Left lobe of liver (tissue), 2 donors: ENCODE data around the gene ERMARD. TPM values are rescaled to one million over a fixed set of nuclear protein-coding genes. Genes with fewer than 3 reads are reported as not detected.
"Not testable (repeated sequence)": the region's sequence is repeated elsewhere in the genome, so short reads cannot be mapped to it uniquely, and the experiment has no call there.

Experiments used
- ATAC-seq: fragments of 200-7000 bp; cut with Tn5 transposase; one replicate; pipeline ENCODE4 v1.9.1; 2020; ENCODE audit warnings: mild to moderate bottlenecking, moderate library complexity
- DNase-seq: peaks from one replicate; pipeline ENCODE4 v3.0.0-alpha.2; 2020; ENCODE audit warnings: low spot score
- total RNA-seq: library from RNA; stranded (reverse); gene quantifications from one replicate; pipeline ENCODE4 v1.2.1, GENCODE V29; 2021
- donor health status: DM: no; HTN: no; CAD: no; lungs with moderate emphysema.
- donor health status: DM: no; HTN: yes; CAD: no.

Gene ERMARD
- total RNA-seq, 1 donor from 2014 or later = 16.3 TPM

DNA sequence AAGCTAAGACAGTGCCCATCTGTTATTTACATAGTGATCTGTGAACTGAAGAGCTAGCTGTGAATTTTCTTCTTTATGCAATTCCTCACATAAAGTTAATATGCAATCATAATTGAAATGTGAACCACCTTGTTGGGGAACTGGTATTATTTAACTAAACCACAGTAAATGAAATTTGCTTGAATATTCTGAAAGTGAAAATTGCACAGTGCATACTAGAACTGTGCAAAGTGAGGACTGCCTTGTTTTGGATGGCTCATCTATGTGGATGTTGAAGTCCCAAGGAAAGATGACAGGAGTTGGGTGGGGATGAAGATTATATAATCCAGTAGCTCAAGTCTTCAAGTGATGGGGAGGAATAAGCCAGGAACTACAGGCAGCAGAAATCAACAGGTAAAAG, 21.5 kb upstream of the ERMARD start:
- DNase-seq = no peak
- no peak for ATAC-seq

DNA sequence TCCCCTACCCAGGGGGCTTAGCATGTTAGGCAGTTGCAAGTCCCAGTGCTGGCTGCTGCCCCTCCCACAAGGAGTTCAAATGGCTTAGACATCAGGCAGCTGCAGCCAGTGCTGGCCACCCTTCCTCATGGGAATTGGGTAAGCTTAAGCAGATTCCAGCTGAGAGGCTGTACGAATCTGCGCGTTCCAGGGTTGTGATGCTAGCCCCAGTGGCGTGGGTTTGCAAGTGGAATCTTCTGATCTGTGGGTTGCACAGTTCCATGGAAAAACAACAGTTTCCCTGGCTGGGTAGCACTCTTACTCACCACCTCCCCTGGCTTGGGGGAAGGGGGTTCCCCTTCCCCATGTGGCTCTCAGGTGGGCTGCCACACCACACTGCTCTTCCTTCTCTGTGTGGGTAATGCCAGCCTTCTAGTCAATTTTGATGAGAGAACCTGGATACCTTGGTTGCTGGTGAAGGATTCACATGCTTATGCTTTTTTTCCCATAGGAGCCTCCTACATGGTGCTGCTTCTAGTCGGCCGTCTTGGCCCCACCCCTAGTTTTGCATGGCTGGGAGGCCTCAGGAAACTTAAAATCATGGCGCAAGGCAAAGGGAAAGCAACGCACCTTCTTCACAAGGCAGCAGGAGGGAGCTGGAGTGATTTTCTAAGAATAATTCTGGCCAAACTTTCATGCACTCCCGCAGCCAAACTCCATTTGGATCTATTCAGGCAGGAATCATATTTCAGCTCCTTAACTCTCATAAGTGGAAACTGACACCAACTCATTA, 13.0 kb upstream of the ERMARD start:
- ATAC-seq = no peak
- DNase-seq = no peak

DNA sequence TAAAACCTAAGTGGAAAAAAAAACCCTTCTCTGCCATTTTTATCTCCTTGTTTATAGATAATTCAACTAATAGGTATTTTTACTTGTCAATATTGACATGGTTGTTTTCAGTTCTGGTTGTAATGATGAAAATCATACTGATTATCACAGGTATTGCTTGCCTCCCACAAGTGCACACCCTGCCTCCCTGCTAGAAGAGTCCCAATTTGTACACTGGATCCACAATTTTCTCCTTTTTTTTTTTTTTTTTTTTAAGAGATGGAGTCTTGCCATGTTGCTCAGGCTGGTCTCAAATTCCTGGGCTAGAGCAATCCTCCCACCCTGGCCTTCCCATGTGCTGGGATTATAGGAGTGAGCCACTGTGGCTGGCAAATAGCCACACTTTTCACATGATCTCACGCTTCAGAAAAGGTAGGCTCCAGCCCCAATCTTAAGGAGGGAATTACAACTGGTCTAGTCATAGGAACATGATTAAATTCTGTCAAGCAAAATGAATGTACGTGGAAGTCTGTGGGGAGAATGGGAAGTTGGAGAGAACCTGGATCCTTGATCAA, 12.4 kb upstream of the ERMARD start:
- DNase-seq (no peak), ATAC-seq (no peak)

DNA sequence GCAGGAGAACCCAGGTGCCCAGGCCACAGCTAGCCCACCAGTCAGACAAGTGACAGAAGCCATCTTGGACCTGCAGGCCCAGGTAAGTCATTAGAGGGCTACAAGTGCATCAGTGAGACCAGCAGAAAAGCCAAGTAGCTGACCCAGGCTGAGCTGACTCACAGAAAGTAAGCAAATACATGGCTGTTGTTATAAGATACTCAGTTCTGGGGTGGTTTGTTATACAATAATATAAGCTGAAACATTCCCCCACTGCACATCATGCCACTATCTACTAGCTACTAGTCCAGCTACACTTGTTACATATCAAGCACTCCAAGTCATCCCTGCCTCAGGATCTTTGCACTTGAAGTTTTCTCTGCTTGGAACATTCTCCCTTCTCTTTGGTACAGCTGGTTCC, 10.1 kb upstream of the ERMARD start:
- no peak for ATAC-seq
- DNase-seq = no peak

DNA sequence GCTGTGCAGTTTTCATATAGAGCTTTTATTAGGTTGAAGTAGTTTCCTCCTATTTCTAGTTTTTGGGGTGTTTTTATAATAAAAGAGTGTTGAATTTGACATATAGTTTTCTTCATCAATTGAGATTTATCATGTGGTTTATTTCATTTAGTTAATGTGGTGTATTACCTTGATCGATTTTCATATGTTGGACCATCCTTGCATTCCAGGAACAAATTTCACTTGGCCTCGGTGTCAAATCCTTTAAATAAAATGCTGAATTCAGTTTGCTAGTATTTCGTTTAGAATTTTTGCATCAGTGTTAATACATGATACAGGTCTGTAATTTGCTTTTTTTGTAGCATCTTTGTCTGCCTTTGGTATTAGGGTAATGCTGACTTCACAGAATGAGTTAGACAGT, 6.0 kb upstream of the ERMARD start:
- ATAC-seq = no peak
- no peak for DNase-seq

DNA sequence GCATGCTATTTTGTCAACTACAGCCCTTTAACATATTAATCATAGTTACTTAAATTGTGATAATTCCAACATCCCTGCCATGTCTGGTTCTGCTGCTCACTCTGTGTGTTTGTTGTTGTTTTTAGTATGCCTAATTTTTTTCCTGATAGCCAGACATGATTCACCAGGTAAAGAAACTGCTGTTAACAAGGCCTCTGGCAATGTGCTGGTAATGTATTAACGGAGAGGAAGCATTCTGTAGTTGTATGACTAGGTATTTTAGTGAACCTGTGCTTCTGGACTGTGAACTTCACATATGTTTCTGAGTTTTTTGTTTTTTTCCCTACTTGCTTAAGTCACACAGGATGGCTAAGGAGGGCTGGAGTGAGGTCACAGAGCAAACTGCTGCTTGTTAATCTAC, 4.9 kb upstream of the ERMARD start:
- ATAC-seq (no peak), DNase-seq (no peak)

DNA sequence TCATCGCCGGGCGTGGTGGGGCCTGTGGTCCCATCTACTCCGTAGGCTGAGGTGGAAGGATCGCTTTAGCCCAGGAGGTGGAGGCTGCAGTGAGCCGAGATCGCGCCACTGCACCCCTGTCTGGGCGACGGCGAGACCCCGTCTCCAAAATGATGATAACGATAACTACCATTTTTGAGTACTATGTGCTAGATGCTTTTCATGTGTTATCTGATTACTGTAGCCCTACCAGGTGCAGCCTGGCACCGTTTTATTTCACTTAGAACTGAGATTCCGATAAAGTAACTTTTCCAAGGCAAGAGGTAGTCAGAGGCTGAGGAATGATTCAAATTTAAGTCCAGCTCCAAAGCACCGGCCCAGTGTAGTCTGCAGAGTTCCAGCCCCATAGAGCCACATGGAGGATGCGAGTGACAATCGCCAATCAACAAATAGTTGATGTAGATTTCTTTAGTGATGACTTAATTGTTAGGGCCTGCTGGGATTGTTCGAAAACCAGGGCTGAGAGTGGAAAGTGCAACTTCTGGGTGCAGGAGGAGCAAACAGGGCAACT, 727 bp downstream of the ERMARD start:
- DNase-seq = no peak
- no peak for ATAC-seq

DNA sequence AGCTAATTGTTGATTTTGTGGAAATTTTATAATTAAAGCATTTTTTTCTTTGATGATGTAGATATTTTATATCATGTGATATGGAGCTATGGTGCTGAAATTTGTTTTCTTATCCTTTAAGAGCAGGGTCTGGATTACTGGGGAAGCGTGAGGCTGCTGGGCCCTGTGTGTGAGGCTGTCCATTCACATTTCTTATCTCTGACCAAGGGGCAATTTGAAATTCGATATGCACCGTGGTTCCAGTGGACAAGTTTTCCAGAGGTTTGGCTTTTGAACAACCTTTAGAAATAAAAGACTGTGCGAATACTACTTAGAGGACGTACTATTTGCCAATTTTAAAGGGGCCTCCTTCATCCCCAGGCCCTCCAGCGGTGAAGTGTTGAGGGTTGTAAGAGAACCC, 3.7 kb downstream of the ERMARD start:
- DNase-seq = no peak
- no peak for ATAC-seq

DNA sequence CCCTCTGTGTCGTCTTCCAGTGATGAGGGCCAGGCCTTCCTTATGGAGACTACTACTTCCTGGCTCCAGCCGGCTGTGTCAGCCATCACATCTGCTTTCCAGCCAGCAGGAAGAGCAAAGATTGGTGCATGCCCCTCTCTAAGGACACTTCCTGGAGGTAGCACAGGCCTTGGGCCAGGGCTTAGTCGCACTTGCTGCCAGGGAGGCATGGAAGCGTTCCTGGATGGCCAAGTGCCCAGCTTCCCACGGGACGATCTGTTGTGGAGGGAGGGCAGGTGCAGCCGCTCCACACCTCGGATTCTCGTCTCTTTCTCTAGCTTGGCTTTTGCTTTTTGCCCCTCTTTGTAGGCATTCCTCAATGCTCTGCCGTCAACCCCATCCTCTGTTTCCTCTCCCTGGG, 11.9 kb downstream of the ERMARD start:
- ATAC-seq = peak; percentile 86
- DNase-seq = peak; percentile 85

DNA sequence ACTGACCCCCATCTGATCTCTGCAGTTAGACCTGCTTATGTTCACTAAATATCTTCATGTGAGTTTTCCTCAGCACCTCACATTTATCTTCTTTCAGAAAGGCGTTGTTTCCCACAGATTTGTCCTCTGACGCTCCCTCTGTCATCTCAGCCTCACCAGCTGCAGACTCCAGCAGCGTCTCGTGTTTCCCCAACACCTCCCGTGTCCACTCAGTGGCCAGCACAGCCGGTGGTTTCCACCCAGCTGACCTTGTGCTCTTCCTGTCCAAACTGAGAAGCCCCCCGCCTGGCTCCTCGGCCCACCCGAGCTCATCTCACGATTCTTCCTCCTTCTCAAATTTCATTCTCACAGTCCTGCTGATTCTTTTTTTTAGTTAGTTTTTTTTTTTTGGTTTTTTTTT, 12.5 kb downstream of the ERMARD start:
- DNase-seq = no peak
- peak; percentile 18 for ATAC-seq

DNA sequence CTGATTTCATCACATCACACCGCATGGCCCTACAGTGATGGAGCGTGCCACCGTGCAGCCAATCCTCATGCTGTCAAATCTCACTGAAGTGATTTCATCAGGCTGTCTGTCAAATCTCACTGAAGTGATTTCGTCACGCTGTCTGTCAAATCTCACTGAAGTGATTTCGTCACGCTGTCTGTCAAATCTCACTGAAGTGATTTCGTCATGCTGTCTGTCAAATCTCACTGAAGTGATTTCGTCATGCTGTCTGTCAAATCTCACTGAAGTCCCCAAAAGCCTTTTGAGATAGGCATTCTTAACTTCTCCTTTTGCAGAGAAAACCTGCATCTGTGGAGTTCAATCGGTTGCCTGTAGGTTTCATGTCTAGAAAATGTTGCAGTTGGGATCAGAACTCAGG, 14.4 kb downstream of the ERMARD start:
- DNase-seq, ATAC-seq: not testable (repeated sequence)

DNA sequence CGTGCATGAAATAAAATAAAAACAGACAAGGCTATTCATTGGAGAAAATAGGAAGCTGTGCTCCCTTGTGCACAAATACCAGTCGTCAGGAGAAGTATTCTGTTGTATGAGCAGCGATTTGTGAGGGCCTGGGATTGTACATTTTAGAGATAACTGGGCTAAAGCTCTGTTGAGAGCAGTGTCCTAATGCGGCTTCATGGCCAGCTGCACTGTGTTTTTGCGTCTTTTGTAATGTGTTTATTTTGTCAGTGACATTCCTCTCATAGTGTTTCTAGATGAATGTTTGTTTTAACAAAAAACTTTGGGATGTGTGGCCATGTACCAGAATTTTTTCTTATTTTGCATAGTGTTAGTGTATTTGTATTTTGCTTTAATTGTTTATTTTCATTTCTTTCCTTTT, 14.8 kb downstream of the ERMARD start:
- no peak for DNase-seq
- peak; percentile 55 for ATAC-seq

DNA sequence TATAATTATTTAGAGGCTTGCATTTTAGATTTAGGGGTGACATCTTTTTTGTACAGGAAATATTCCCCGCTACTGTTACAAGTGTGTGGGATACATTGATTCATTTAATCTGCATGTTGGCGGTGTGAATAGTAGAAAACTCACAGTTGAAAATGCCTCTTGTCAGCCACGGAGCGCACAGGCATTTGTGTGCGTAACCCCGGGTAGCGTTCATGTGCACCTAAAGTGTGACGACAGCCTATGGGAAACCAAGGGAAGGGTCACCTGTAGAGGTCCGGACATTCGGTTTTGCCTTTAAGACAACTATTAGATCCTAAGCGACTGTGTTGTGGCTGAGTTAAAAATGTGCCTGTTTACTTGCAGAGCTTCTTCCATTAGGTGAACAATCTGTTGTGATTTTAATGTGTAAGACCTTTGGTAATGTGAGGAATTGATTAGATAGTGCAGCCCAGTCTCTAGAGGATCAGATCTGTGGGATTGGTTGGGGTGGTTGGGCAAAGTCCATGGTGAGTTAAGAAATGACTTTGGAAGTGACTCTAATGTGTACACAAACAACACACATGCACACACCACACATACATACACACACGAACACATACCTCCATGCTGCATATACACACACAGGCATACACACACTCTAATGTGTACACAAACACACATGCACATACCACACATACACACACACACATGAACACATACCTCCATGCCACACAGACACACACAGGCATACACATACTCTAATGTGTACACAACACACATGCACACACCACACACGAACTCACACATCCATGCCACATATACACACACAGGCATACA, 15.7 kb downstream of the ERMARD start:
- ATAC-seq (peak; percentile 73), DNase-seq (peak; percentile 70)

DNA sequence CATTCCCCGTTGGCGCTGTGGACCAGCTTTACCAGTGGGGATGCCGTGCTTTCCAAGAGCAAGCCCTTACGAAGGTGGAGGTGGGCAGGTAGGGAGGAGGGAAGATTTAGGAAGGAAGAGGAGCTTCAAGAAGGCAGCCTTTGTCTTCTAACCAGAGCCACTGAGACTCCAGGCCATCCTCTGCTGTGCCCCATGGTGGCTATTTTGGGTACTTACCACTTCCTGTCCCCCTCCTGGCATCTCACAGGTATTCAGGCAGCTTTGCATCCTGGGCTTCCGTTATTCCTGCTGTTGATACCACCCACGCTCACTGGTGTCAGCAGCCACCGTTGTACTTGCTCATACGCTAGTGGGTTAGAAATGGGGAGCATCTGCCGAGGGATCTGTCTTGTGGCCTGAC, 22.9 kb downstream of the ERMARD start:
- DNase-seq (peak; percentile 30), ATAC-seq (no peak)

DNA sequence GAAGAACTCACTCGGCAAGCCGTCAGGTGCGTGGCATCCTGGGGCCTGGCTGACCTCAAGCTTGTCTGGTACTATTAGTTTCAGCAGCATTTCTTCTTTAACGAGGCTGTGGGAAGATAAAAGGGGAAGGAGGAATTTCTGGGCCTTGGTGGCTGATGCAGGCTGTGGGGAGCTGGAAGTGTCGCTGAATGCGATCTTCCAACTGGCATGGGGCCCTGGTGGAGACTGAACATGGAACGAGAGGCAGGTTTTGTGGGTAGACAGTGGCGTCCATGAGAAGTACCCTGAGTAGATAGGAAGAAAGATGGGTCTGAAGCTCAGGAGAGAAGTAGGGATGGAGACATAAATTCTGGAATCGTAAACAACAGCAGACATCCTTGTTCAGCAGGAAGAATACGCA, 23.9 kb downstream of the ERMARD start:
- ATAC-seq = no peak
- DNase-seq = no peak

DNA sequence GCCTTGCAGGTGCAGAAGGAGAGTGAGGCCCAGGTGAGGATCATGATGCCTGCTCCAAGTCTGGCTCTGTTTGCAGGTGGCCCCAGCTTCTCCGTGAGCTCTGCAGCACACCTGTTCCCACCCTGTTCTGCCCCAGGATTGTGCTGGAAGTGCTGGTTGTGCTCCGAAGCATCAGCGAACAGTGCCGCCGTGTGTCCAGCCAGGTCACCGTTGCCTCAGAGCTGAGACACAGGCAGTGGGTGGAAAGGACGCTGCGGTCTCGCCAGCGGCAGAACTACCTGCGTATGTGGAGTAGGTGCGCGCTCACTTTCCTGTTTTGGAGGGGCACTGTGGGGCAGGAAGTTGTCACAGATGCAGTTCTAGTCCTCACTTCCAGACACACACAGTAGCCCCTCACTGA, 25.0 kb downstream of the ERMARD start:
- ATAC-seq (no peak), DNase-seq (peak; percentile 26)

DNA sequence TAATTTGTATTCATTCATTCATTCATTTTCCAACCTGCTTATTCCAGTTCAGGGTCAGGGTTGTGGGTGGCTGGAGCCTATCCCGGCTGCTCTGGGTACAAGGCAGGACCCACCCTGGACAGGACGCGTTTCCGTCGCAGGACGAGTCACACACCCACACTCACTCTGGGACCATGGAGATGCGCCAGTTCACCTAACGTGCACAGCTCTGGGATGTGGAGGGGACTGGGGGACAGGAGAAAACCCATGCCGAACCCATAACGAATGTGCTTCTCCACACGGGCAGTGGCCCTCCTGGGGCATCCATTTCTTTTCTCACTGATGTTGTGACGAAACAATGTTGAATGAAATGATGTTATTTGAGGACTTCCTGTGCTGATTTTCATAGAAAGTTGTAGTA, 26.5 kb downstream of the ERMARD start:
- no peak for ATAC-seq
- DNase-seq = peak; percentile 42

DNA sequence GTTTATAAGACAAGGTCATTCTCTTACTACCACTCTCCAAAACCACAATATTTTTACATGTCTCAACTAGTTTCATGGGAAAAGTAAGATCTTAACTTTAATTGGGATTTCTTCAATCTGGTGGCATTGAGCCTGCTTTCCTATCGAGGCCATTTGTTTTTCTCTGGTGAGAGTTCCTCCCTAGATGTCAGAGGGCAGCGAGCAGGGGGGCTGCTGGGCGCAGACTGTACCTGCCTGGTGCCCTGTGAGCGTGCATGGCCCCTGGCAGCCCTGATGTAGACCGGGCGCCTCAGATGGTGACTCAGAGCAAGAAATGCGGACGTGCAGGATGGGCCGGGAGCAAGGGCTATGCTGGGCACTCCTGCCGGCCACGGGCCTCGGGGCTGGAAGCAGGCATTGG, 27.2 kb downstream of the ERMARD start:
- ATAC-seq = no peak
- peak; percentile 39 for DNase-seq

DNA sequence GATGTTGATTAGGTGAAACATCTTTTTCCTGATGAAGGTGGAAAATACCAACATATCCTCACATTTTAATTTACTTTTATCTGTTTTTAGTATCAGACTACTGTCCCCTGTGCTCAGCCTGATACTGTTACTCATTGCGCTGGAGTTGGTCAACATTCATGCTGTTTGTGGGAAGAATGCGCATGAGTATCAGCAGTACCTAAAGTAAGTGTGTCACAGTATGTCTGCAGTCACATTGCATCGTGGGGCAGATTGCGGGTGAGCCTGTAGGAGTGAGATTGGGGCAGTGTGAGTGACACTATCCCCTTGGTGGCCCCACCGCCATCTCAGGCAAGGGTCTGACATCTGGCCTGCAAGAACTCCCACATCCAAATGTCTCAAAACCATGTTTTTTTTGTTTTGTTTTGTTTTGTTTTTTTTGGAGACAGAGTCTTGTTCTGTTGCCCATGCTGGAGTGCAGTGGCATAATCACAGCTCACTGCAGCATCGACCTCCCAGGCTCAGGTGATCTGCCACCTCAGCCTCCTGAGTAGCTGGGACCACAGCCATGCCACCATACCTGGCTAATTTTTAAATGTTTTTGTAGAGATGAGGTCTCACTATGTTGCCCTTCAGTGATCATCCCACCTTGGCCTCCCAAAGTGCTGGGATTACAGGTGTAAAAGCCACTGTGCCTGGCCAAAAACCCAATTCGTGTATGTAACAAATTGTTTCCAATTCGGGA, 27.8 kb downstream of the ERMARD start:
- DNase-seq = no peak
- ATAC-seq = no peak

DNA sequence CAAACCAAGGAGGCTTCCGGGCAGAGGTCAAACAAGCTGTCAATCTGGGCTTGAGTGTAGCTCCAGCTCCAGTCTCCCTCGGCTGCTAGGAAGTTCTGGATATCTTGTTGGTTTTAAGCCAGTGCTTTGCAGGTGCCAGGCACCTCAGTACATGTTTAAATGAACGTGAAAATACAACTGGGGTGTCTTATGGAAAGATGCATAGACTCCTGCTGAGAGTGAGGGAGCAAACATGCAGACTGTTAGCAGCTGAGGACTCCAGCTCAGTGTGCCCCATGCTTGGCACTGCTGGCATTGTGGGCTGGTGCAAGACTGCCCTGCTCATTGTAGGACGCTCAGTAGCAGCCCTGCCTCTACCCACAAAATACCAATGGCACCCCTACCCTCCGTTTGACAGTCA, 28.5 kb downstream of the ERMARD start:
- ATAC-seq (no peak), DNase-seq (peak; percentile 15)

DNA sequence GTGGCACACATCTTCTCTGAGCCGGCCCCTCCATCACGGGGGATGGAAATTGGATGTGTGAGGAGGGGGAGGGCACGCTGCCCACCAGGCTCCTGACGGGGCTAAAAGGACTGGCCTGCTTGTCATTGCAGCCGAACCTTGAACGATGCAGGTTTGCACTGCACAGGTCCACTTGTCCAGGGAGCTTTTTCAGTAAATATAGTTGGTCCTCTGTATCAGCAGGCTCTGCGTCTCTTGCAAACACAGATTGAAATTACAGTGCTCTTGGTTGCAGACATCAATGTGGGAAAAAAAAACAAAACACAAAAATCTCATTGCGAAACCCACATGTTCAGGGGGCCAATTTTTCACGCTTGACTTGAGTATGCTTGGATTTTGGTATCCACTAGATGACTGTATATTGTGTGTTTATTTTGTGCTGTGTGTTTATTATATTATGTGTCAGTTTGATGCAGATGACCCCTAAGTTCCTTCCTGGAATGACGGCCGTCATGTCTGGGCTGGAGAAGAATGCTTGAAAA, 29.2 kb downstream of the ERMARD start:
- DNase-seq (peak; percentile 37), ATAC-seq (no peak)
